SK-N-MC (cell line): ENCODE results near the gene LEF1.

ENCODE experiments used
- EZH2 ChIP-seq: fragments of 200-600 bp; sonication (generic); IDR thresholded peaks from one replicate; pipeline ENCODE4 v1.6.1; 2017; ENCODE audit warnings: antibody characterized with exemption
- POLR2AphosphoS5 ChIP-seq: IDR thresholded peaks from 2 replicates; pipeline ENCODE4 v1.6.1; 2012; ENCODE audit warnings: mild to moderate bottlenecking, low read depth, low read length, borderline replicate concordance

DNA sequence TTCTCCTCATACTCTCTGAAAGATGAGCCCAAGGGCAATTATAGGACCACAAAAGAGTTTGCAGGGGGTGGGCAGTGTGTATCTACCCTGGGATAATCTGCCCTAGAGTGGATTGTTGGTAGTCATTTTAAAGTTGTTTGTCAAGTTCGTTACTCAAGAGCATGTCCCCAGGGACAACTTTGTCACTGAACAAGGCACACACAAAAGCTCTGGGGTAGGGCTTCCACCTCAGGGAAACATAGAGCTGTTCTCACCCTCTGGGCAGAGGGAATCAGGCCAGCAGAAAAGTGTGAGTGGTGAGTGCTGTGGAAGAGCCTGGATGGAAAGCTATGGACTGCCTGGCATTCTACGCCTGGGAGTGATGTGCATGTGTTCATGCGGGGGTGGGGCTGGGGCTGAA, 23.3 kb upstream of the LEF1 start:
- TF ChIP-seq POLR2AphosphoS5 (no peak), EZH2 (no peak)
